Neuronal stem cell (in vitro differentiated cells): ENCODE measurements around the gene PDE10A.

Experiments used
- DNase-seq: peaks from one replicate; pipeline ENCODE4 v3.0.0-alpha.2; 2013; ENCODE audit warnings: low spot score
- H2AFZ ChIP-seq: one replicate; pipeline ENCODE4 v1.6.1; 2013; ENCODE audit warnings: mild to moderate bottlenecking, low read length, inconsistent platforms
- H2AK5ac ChIP-seq: 2 replicates; pipeline ENCODE4 v1.6.1; 2013; ENCODE audit warnings: low read depth, mild to moderate bottlenecking, inconsistent platforms, low read length, moderate library complexity, mixed read lengths
- H2BK120ac ChIP-seq: 2 replicates; pipeline ENCODE4 v1.6.1; 2013; ENCODE audit warnings: low read depth, mild to moderate bottlenecking, inconsistent platforms, low read length, moderate library complexity, mixed read lengths
- H2BK12ac ChIP-seq: one replicate; pipeline ENCODE4 v1.6.1; 2013; ENCODE audit warnings: low read length, inconsistent platforms
- H2BK15ac ChIP-seq: 2 replicates; pipeline ENCODE4 v1.6.1; 2013; ENCODE audit warnings: mild to moderate bottlenecking, low read length, inconsistent platforms, mixed read lengths
- H2BK5ac ChIP-seq: one replicate; pipeline ENCODE4 v1.6.1; 2013; ENCODE audit warnings: inconsistent platforms, mild to moderate bottlenecking, low read length, moderate library complexity
- H3K14ac ChIP-seq: one replicate; pipeline ENCODE4 v1.6.1; 2013; ENCODE audit warnings: low read length, inconsistent platforms
- H3K18ac ChIP-seq: 2 replicates; pipeline ENCODE4 v1.6.1; 2013; ENCODE audit warnings: low read length, inconsistent platforms
- H3K23ac ChIP-seq: 2 replicates; pipeline ENCODE4 v1.6.1; 2013; ENCODE audit warnings: low read depth, mild to moderate bottlenecking, mixed read lengths, low read length, inconsistent platforms; ENCODE audit not compliant: poor library complexity
- H3K27ac ChIP-seq: replicated peaks from 3 replicates; pipeline ENCODE4 v1.5.1; 2013; ENCODE audit warnings: low read length, inconsistent platforms
- H3K27me3 ChIP-seq, 3 experiments: 2 replicates each; pipeline ENCODE4 v1.6.1; 2013; ENCODE audit warnings: low read length in 3 of 3, mild to moderate bottlenecking in 2 of 3, inconsistent platforms in 1 of 3, low read depth in 1 of 3, mixed read lengths in 1 of 3, moderate library complexity in 1 of 3; ENCODE audit not compliant: control insufficient read depth in 3 of 3, insufficient read depth in 3 of 3
- H3K36me3 ChIP-seq, 2 donors: replicated peaks in 1 of 2; 2 replicates each; pipeline ENCODE4 v1.6.1; 2013; ENCODE audit warnings: low read length in 2 of 2; ENCODE audit not compliant: control insufficient read depth in 2 of 2, insufficient read depth in 2 of 2
- H3K4ac ChIP-seq: 2 replicates; pipeline ENCODE4 v1.6.1; 2013; ENCODE audit warnings: inconsistent platforms, mild to moderate bottlenecking, low read length, moderate library complexity
- H3K4me1 ChIP-seq, 2 donors: 1 replicate in 1 of 2; 2 replicates in 1 of 2; pipeline ENCODE4 v1.6.1; 2013; ENCODE audit warnings: low read length in 2 of 2, low read depth in 1 of 2; ENCODE audit not compliant: control insufficient read depth in 2 of 2, insufficient read depth in 1 of 2
- H3K4me2 ChIP-seq: one replicate; pipeline ENCODE4 v1.6.1; 2013; ENCODE audit warnings: mild to moderate bottlenecking, low read length, inconsistent platforms; ENCODE audit not compliant: insufficient read depth, poor library complexity, severe bottlenecking
- H3K4me3 ChIP-seq, 2 donors: 2 replicates each; pipeline ENCODE4 v1.5.1; 2013; ENCODE audit warnings: low read length in 2 of 2, mild to moderate bottlenecking in 2 of 2, inconsistent platforms in 1 of 2, moderate library complexity in 1 of 2
- H3K79me1 ChIP-seq: one replicate; pipeline ENCODE4 v1.6.1; 2013; ENCODE audit warnings: low read depth, mild to moderate bottlenecking, inconsistent platforms, low read length, moderate library complexity
- H3K9ac ChIP-seq: one replicate; pipeline ENCODE4 v1.6.1; 2013; ENCODE audit warnings: mild to moderate bottlenecking, low read depth, low read length, inconsistent platforms; ENCODE audit not compliant: poor library complexity
- H3K9me3 ChIP-seq, 2 donors: replicated peaks in 1 of 2; 2 replicates each; pipeline versions ENCODE3 to v1.6.1; 2013; ENCODE audit warnings: low read length in 2 of 2, mild to moderate bottlenecking in 2 of 2, inconsistent platforms in 1 of 2, low read depth in 1 of 2, mixed read lengths in 1 of 2, moderate library complexity in 1 of 2; ENCODE audit not compliant: control insufficient read depth in 2 of 2, insufficient read depth in 1 of 2
- H4K8ac ChIP-seq: one replicate; pipeline ENCODE4 v1.6.1; 2013; ENCODE audit warnings: low read depth, mild to moderate bottlenecking, inconsistent platforms, low read length, moderate library complexity
- H4K91ac ChIP-seq: one replicate; pipeline ENCODE4 v1.6.1; 2013; ENCODE audit warnings: low read length, low read depth, mild to moderate bottlenecking, inconsistent platforms; ENCODE audit not compliant: poor library complexity
- WGBS, 2 donors: extraction: QIAGEN DNeasy Blood & Tissue Kit; methylation state at CpG; one replicate each; pipeline ENCODE4 v1.1.7; 2013; ENCODE audit warnings: missing lambda C conversion rate in 2 of 2, mixed read lengths in 1 of 2; ENCODE audit not compliant: insufficient read length in 2 of 2, insufficient replicate concordance in 1 of 2; ENCODE audit errors: extremely low coverage in 2 of 2; 5-methylcytosine and 5-hydroxymethylcytosine counted together

Gene PDE10A

DNA sequence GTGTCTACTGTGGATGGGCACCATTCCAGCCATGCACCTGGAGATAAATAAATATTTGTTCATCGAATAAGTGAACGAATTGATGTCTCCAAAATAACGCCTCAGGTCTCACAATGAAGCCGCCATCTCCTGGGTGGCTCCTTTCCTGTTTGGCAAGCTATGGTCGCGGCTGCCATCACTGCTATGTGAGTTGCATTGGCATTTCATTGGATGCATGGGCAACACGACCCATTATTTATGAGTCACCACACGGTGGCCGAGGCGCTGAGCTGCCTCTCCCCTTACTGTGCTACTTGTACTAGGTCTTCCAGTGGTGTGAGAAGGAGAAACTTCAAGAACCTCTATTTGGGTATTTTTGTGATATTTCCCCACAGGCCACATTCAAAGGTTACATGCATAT, 21.3 kb upstream of the PDE10A start:
- no peak overlapping the region for H3K4ac ChIP-seq
- H2AFZ ChIP-seq: no peak overlapping the region
- H2BK120ac ChIP-seq: no peak overlapping the region
- no peak overlapping the region for H2BK15ac ChIP-seq
- no peaks in the 10 kb centered on the region for H3K27me3 ChIP-seq
- no peak overlapping the region for H4K91ac ChIP-seq
- H3K14ac ChIP-seq: no peak overlapping the region
- no peak overlapping the region for H2BK5ac ChIP-seq
- H3K23ac ChIP-seq: no peak overlapping the region
- H2AK5ac ChIP-seq: no peak overlapping the region
- H3K9me3 ChIP-seq: no peaks in the 10 kb centered on the region
- WGBS, 2 donors: no CpG with 5 or more reads among the region's 10 CpGs
- no peak overlapping the region for H3K27ac ChIP-seq
- no peaks in the 10 kb centered on the region for H3K79me1 ChIP-seq
- H3K4me2 ChIP-seq: no peak overlapping the region
- no peak overlapping the region for H3K4me3 ChIP-seq
- no peak overlapping the region for H4K8ac ChIP-seq
- no peak overlapping the region for H3K9ac ChIP-seq
- no peak overlapping the region for H3K18ac ChIP-seq
- H3K36me3 ChIP-seq: no peaks in the 10 kb centered on the region
- peaks cover under 1 to 2% of the 10 kb centered on the region in 2 donors for H3K4me1 ChIP-seq
- H2BK12ac ChIP-seq: no peak overlapping the region
- no peak for DNase-seq

DNA sequence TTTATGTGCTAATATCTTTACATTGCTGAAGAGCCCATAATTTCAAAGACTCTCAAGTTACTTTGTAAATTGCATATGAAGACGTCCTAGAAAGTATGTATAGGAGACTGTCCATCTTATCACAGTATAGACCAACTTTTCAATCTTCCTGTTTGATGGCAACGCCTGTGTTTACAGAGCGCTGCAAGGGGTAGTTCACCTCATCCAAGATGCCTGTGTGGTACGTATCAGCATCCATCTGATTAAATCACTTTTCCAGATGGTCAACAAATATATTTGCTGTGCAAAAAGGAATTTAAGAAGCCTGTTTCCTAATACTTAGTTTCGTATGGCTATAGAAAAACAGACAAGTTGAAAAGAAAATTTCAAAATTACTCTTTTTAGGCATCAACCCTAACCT, 17.9 kb upstream of the PDE10A start:
- H2BK5ac ChIP-seq: no peak overlapping the region
- no peak overlapping the region for H2AFZ ChIP-seq
- no peak overlapping the region for H3K18ac ChIP-seq
- no peaks in the 10 kb centered on the region for H3K27me3 ChIP-seq
- no peak overlapping the region for H3K4me3 ChIP-seq
- H3K4me2 ChIP-seq: no peak overlapping the region
- H4K91ac ChIP-seq: no peak overlapping the region
- H4K8ac ChIP-seq: no peak overlapping the region
- no peak overlapping the region for H2AK5ac ChIP-seq
- WGBS, 2 donors: no CpG with 5 or more reads among the region's 5 CpGs
- no peak for DNase-seq
- no peak overlapping the region for H3K27ac ChIP-seq
- H3K23ac ChIP-seq: no peak overlapping the region
- no peak overlapping the region for H3K14ac ChIP-seq
- H3K9me3 ChIP-seq: no peaks in the 10 kb centered on the region
- H3K4ac ChIP-seq: no peak overlapping the region
- H2BK15ac ChIP-seq: no peak overlapping the region
- no peak overlapping the region for H2BK120ac ChIP-seq
- H3K9ac ChIP-seq: no peak overlapping the region
- H3K79me1 ChIP-seq: no peaks in the 10 kb centered on the region
- H3K36me3 ChIP-seq: no peaks in the 10 kb centered on the region
- H2BK12ac ChIP-seq: no peak overlapping the region
- peaks cover 1 to 13% of the 10 kb centered on the region in 2 donors for H3K4me1 ChIP-seq

DNA sequence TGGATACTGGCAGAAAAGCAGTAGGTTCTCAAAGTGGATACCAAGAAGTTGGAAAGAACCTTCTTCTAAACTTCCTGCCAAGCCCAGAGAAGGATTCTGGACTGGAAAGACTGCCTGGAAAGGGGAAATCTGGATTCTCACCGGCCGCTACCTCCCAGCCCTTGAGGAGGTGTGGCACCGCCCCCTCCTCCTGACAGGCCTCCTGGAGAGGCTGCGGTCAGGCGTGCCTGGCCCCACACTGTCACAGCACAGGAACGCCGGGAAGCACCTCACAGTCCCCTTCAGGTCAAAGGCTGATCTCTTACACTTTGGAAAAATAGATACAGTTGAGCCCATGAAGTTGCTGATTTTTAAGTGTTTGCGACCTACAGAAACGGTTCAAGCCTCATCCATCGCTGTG, 16.3 kb upstream of the PDE10A start:
- Histone ChIP-seq H4K91ac (no peak overlapping the region), H3K14ac (no peak overlapping the region), H3K4ac (no peak overlapping the region), H3K23ac (no peak overlapping the region), H3K4me1 (peaks cover 1 to 13% of the 10 kb centered on the region in 2 donors), H2BK120ac (no peak overlapping the region), H3K79me1 (no peaks in the 10 kb centered on the region), H3K18ac (no peak overlapping the region), H4K8ac (no peak overlapping the region), H2BK12ac (no peak overlapping the region), H2AK5ac (no peak overlapping the region), H3K9ac (no peak overlapping the region), H3K4me3 (no peak overlapping the region), H3K4me2 (no peak overlapping the region), H3K36me3 (no peaks in the 10 kb centered on the region), H3K27ac (no peak overlapping the region), H2AFZ (no peak overlapping the region), H3K9me3 (no peaks in the 10 kb centered on the region), H3K27me3 (no peaks in the 10 kb centered on the region), H2BK15ac (no peak overlapping the region), H2BK5ac (no peak overlapping the region)
- WGBS, 2 donors: no CpG with 5 or more reads among the region's 10 CpGs
- no peak for DNase-seq

DNA sequence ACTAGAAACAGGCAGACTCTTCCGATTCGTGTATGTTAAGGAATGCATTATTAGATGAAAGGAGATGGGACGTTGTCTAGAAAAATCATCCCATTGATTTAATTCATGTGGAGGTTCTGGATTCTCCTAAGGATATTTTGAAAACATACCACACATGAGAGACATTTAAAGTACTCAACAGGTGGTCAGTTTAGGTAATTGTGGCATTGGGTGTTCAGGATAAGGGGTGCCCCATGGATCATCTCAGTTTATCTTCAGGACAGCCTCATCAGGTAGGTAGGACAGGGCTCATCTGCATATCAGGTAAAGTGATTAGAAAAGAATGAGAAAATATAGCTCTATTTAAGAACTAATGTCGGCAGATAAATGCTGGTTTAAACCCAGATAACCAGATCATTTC, 15.9 kb upstream of the PDE10A start:
- no peak overlapping the region for H4K8ac ChIP-seq
- H2AFZ ChIP-seq: peak overlapping the region; percentile 53
- no peak overlapping the region for H2BK120ac ChIP-seq
- no peak overlapping the region for H3K27ac ChIP-seq
- WGBS, 2 donors: no CpG with 5 or more reads among the region's 4 CpGs
- H3K4me1 ChIP-seq: peaks cover 1 to 13% of the 10 kb centered on the region in 2 donors
- no peak overlapping the region for H2BK15ac ChIP-seq
- no peak overlapping the region for H3K23ac ChIP-seq
- no peak overlapping the region for H3K4ac ChIP-seq
- no peak overlapping the region for H3K4me2 ChIP-seq
- no peak overlapping the region for H4K91ac ChIP-seq
- H2BK5ac ChIP-seq: no peak overlapping the region
- no peaks in the 10 kb centered on the region for H3K9me3 ChIP-seq
- no peak for DNase-seq
- no peaks in the 10 kb centered on the region for H3K36me3 ChIP-seq
- no peak overlapping the region for H2AK5ac ChIP-seq
- H3K79me1 ChIP-seq: no peaks in the 10 kb centered on the region
- no peak overlapping the region for H3K18ac ChIP-seq
- no peak overlapping the region for H3K14ac ChIP-seq
- H3K9ac ChIP-seq: no peak overlapping the region
- no peak overlapping the region for H2BK12ac ChIP-seq
- no peak overlapping the region for H3K4me3 ChIP-seq
- H3K27me3 ChIP-seq: no peaks in the 10 kb centered on the region
